WTC11 (cell line): Measurements from ENCODE around the gene ADIPOR2. TPM values are rescaled to one million over a fixed set of nuclear protein-coding genes. Genes with fewer than 3 reads are reported as not detected.
"Not testable (repeated sequence)": the region's sequence is repeated elsewhere in the genome, so short reads cannot be mapped to it uniquely, and the experiment has no call there.

Experiments
- ATAC-seq: fragments of 200-7000 bp; cut with Tn5 transposase; 2 replicates; pipeline ENCODE4 v1.10.0; 2021; ENCODE audit warnings: mild to moderate bottlenecking, moderate library complexity
- CTCF ChIA-PET: fragments of 300-600 bp; sonication (Branson Sonifier 250); formaldehyde crosslinking; loops from one replicate; lab custom pipeline; 2021; ENCODE audit warnings: antibody characterized with exemption; lab: Charles Lee
- POLR2A ChIA-PET: fragments of 350-600 bp; sonication (Branson Sonifier 250); formaldehyde crosslinking; loops from one replicate; lab custom pipeline; 2021; ENCODE audit warnings: antibody characterized with exemption; lab: Charles Lee
- DNase-seq: peaks from one replicate; pipeline ENCODE4 v3.0.0; 2021; ENCODE audit warnings: low spot score
- H3K27ac Mint-ChIP-seq: 2 replicates; pipeline ENCODE4 v1.8.0; 2021; ENCODE audit warnings: mixed read lengths
- H3K27me3 Mint-ChIP-seq: 2 replicates; pipeline ENCODE4 v1.8.0; 2021; ENCODE audit warnings: low read depth, mild to moderate bottlenecking, moderate library complexity, mixed read lengths
- H3K36me3 Mint-ChIP-seq: 2 replicates; pipeline ENCODE4 v1.8.0; 2021; ENCODE audit warnings: mixed read lengths
- H3K4me1 Mint-ChIP-seq: 2 replicates; pipeline ENCODE4 v1.8.0; 2022; ENCODE audit warnings: mixed read lengths
- H3K4me3 Mint-ChIP-seq: 2 replicates; pipeline ENCODE4 v1.8.0; 2021; ENCODE audit warnings: mild to moderate bottlenecking, moderate library complexity, mixed read lengths
- H3K9me3 Mint-ChIP-seq: 2 replicates; pipeline ENCODE4 v1.8.0; 2021; ENCODE audit warnings: mixed read lengths
- ESRRA ChIP-seq: sonication (generic); formaldehyde crosslinking; IDR thresholded peaks from 2 replicates; pipeline ENCODE4 v1.8.1; 2022; ENCODE audit warnings: mild to moderate bottlenecking, missing genetic modification reagents, borderline replicate concordance
- FOXP4 ChIP-seq: sonication (generic); formaldehyde crosslinking; IDR thresholded peaks from 2 replicates; pipeline ENCODE4 v1.8.0; 2022; ENCODE audit warnings: mild to moderate bottlenecking, missing genetic modification reagents
- JAZF1 ChIP-seq: fragments of 250-450 bp; sonication (Bioruptor Pico); IDR thresholded peaks from 2 replicates; pipeline ENCODE4 v1.9.0; 2021; ENCODE audit warnings: moderate library complexity, mild to moderate bottlenecking, inconsistent platforms
- MYBL2 ChIP-seq: sonication (generic); formaldehyde crosslinking; IDR thresholded peaks from 2 replicates; pipeline ENCODE4 v1.8.1; 2023; ENCODE audit warnings: mild to moderate bottlenecking, moderate library complexity, missing genetic modification reagents
- NFYB ChIP-seq: sonication (generic); formaldehyde crosslinking; conservative IDR thresholded peaks from 2 replicates; pipeline ENCODE4 v1.8.0; 2022; ENCODE audit warnings: low read depth, missing genetic modification reagents
- NR1H2 ChIP-seq: sonication (generic); formaldehyde crosslinking; IDR thresholded peaks from 2 replicates; pipeline ENCODE4 v1.9.0; 2021; ENCODE audit warnings: mild to moderate bottlenecking, moderate library complexity, missing genetic modification reagents
- PRRX2 ChIP-seq: fragments of 250-450 bp; sonication (Bioruptor Pico); IDR thresholded peaks from 2 replicates; pipeline ENCODE4 v1.8.0; 2021; ENCODE audit warnings: mild to moderate bottlenecking
- RORB ChIP-seq: fragments of 250-450 bp; sonication (Bioruptor Pico); IDR thresholded peaks from 2 replicates; pipeline ENCODE4 v1.9.0; 2021; ENCODE audit warnings: mild to moderate bottlenecking
- USF1 ChIP-seq: sonication (generic); formaldehyde crosslinking; IDR thresholded peaks from 2 replicates; pipeline ENCODE4 v1.8.0; 2022; ENCODE audit warnings: mild to moderate bottlenecking, missing genetic modification reagents
- USF2 ChIP-seq: sonication (generic); formaldehyde crosslinking; IDR thresholded peaks from 2 replicates; pipeline ENCODE4 v1.8.1; 2023; ENCODE audit warnings: mild to moderate bottlenecking, missing genetic modification reagents, moderate library complexity
- ZNF263 ChIP-seq: sonication (generic); formaldehyde crosslinking; IDR thresholded peaks from 2 replicates; pipeline ENCODE4 v1.8.1; 2022; ENCODE audit warnings: low read depth, mild to moderate bottlenecking, moderate library complexity, missing genetic modification reagents
- ZNF416 ChIP-seq: fragments of 250-450 bp; sonication (Bioruptor Pico); IDR thresholded peaks from 2 replicates; pipeline ENCODE4 v1.9.0; 2021; ENCODE audit warnings: mild to moderate bottlenecking, inconsistent platforms
- total RNA-seq: library from RNA; stranded (reverse); gene quantifications from 3 replicates; pipeline ENCODE4 v1.2.3, GENCODE V29; 2021
- TF ChIP-seq, protein P1 (sequence below): fragments of 250-450 bp; sonication (Bioruptor Pico); IDR thresholded peaks from 2 replicates; pipeline ENCODE4 v2.1.2; 2022; ENCODE audit warnings: mild to moderate bottlenecking, moderate library complexity
- TF ChIP-seq, protein P2 (sequence below): sonication (generic); formaldehyde crosslinking; IDR thresholded peaks from 2 replicates; pipeline ENCODE4 v1.8.1; 2022; ENCODE audit warnings: low read depth, mild to moderate bottlenecking, moderate library complexity, missing genetic modification reagents, borderline replicate concordance

Gene ADIPOR2
- total RNA-seq, 1 experiment from 2014 or later = 38.4 TPM

GRCh38 chr12:1731688-1732078 is 40.8 kb downstream of the ADIPOR2 start:
- H3K36me3 Mint-ChIP-seq, POLR2A ChIA-PET, H3K27ac Mint-ChIP-seq, H3K4me3 Mint-ChIP-seq, ATAC-seq, H3K4me1 Mint-ChIP-seq, H3K27me3 Mint-ChIP-seq, H3K9me3 Mint-ChIP-seq, DNase-seq: not testable (repeated sequence)
- CTCF ChIA-PET = interaction anchor here (1.3 kb wide), 1 partner anchor 79 kb away, joined by 3 read pairs; no protein-coding TSS in a partner anchor

DNA sequence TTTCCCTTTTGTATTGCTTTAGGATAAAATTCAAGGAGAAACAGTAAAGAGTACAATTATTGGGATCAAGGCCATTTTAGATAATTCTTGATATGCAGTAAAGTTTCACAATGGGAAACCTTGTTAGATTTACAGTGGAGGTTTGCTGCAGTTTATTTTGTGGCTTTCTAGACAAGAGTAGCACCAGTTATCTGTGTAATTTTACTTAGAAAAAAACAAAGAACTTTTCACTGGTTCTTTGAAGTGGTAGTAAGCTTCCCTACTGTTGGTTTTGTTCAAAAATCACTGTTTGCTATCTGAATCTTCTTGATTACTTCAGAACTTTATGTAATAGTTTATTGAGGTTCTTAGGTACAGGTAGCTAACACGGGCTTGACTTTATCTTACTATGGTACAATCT is 42.0 kb downstream of the ADIPOR2 start:
- Mint-ChIP-seq H3K27ac (no peak overlapping the region), H3K4me3 (no peak overlapping the region), H3K4me1 (no peaks in the 10 kb centered on the region), H3K36me3 (peaks cover 4% of the 10 kb centered on the region; the same call in 1 of the 2 replicates), H3K27me3 (no peaks in the 10 kb centered on the region), H3K9me3 (no peaks in the 10 kb centered on the region)
- TF ChIP-seq FOXP4 (CRISPR knock-in tag) = no peak
- TF ChIP-seq USF2 (CRISPR knock-in tag) = no peak
- TF ChIP-seq PRRX2 (CRISPR knock-in tag) = no peak
- TF ChIP-seq, protein P1, sequence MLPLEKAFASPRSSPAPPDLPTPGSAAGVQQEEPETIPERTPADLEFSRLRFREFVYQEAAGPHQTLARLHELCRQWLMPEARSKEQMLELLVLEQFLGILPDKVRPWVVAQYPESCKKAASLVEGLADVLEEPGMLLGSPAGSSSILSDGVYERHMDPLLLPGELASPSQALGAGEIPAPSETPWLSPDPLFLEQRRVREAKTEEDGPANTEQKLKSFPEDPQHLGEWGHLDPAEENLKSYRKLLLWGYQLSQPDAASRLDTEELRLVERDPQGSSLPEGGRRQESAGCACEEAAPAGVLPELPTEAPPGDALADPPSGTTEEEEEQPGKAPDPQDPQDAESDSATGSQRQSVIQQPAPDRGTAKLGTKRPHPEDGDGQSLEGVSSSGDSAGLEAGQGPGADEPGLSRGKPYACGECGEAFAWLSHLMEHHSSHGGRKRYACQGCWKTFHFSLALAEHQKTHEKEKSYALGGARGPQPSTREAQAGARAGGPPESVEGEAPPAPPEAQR = no peak
- TF ChIP-seq USF1 = no peak
- TF ChIP-seq ESRRA (CRISPR knock-in tag) = no peak
- TF ChIP-seq NFYB (CRISPR knock-in tag) = no peak
- TF ChIP-seq ZNF416 = no peak
- TF ChIP-seq, protein P2, sequence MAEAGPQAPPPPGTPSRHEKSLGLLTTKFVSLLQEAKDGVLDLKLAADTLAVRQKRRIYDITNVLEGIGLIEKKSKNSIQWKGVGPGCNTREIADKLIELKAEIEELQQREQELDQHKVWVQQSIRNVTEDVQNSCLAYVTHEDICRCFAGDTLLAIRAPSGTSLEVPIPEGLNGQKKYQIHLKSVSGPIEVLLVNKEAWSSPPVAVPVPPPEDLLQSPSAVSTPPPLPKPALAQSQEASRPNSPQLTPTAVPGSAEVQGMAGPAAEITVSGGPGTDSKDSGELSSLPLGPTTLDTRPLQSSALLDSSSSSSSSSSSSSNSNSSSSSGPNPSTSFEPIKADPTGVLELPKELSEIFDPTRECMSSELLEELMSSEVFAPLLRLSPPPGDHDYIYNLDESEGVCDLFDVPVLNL (CRISPR knock-in tag) = no peak
- TF ChIP-seq JAZF1 (CRISPR knock-in tag) = no peak
- no peak for TF ChIP-seq MYBL2 (CRISPR knock-in tag)
- TF ChIP-seq ZNF263 (CRISPR knock-in tag) = no peak
- no peak for TF ChIP-seq RORB
- TF ChIP-seq NR1H2 (CRISPR knock-in tag) = no peak
- ChIA-PET POLR2A (no interaction called here), CTCF (no interaction called here)
- DNase-seq = no peak
- no peak for ATAC-seq

GRCh38 chr12:1733712-1734111 is 42.8 kb downstream of the ADIPOR2 start:
- CTCF ChIA-PET, H3K9me3 Mint-ChIP-seq, H3K27me3 Mint-ChIP-seq, H3K4me3 Mint-ChIP-seq, ATAC-seq, POLR2A ChIA-PET, H3K27ac Mint-ChIP-seq, DNase-seq, H3K36me3 Mint-ChIP-seq, H3K4me1 Mint-ChIP-seq: not testable (repeated sequence)
